Mesothelial cell of epicardium (in vitro differentiated cells): ENCODE results near the gene POLR3A. TPM values are rescaled to one million over a fixed set of nuclear protein-coding genes. Genes with fewer than 3 reads are reported as not detected.

ENCODE experiments used
- DNase-seq, 2 experiments: peaks; one replicate each; pipeline ENCODE4 v3.0.0; 2021; ENCODE audit warnings: low spot score in 2 of 2; ENCODE audit not compliant: unreplicated experiment in 2 of 2
- H3K27ac Mint-ChIP-seq: 2 replicates; pipeline ENCODE4 v1.8.0; 2021; ENCODE audit warnings: mixed read lengths
- H3K27me3 Mint-ChIP-seq: 2 replicates; pipeline ENCODE4 v1.8.0; 2021; ENCODE audit warnings: low read depth, mixed read lengths
- H3K36me3 Mint-ChIP-seq: 2 replicates; pipeline ENCODE4 v1.8.0; 2021; ENCODE audit warnings: mixed read lengths
- H3K4me1 Mint-ChIP-seq: 2 replicates; pipeline ENCODE4 v1.8.0; 2021; ENCODE audit warnings: mixed read lengths
- H3K4me3 Mint-ChIP-seq: 2 replicates; pipeline ENCODE4 v1.8.0; 2021; ENCODE audit warnings: mild to moderate bottlenecking, moderate library complexity, mixed read lengths
- H3K9me3 Mint-ChIP-seq: 2 replicates; pipeline ENCODE4 v1.8.0; 2021; ENCODE audit warnings: mixed read lengths
- CTCF ChIP-seq: fragments of 200-600 bp; sonication (generic); IDR thresholded peaks from one replicate; pipeline ENCODE4 v1.5.0; 2021; ENCODE audit warnings: antibody characterized with exemption; ENCODE audit not compliant: unreplicated experiment
- total RNA-seq: library from RNA; stranded (reverse); gene quantifications from 3 replicates; pipeline ENCODE4 v1.2.1, GENCODE V29; 2021

The POLR3A gene
- total RNA-seq, 1 donor from 2014 or later: 23.9 TPM

GRCh38 chr10:78053211-78053868 lies 24.0 kb upstream of the POLR3A start:
- Mint-ChIP-seq H3K27ac (no peak overlapping the region), H3K4me3 (no peak overlapping the region), H3K4me1 (no peaks in the 10 kb centered on the region), H3K27me3 (no peaks in the 10 kb centered on the region), H3K9me3 (no peaks in the 10 kb centered on the region), H3K36me3 (peaks cover 2% of the 10 kb centered on the region)
- no peak for DNase-seq
- TF ChIP-seq CTCF: no peak

- H3K27me3 Mint-ChIP-seq: no peaks in the 10 kb centered on the region
- peaks cover 2% of the 10 kb centered on the region for H3K36me3 Mint-ChIP-seq
- H3K4me1 Mint-ChIP-seq: peaks cover 10% of the 10 kb centered on the region
- no peak for DNase-seq
- no peak for TF ChIP-seq CTCF
- no peak overlapping the region for H3K27ac Mint-ChIP-seq
- H3K4me3 Mint-ChIP-seq: no peak overlapping the region
- no peaks in the 10 kb centered on the region for H3K9me3 Mint-ChIP-seq
Measured at GRCh38 chr10:78049851-78050250, 20.5 kb upstream of the POLR3A start.

GRCh38 chr10:78047314-78047891 lies 18.1 kb upstream of the POLR3A start:
- TF ChIP-seq CTCF: peak; percentile 87
- Mint-ChIP-seq H3K9me3 (no peaks in the 10 kb centered on the region), H3K4me3 (no peak overlapping the region), H3K36me3 (peaks cover 2% of the 10 kb centered on the region), H3K27ac (no peak overlapping the region), H3K27me3 (no peaks in the 10 kb centered on the region), H3K4me1 (peaks cover 29% of the 10 kb centered on the region)
- peak; percentile 73 to 93 for DNase-seq

- DNase-seq: no peak
- no peak for TF ChIP-seq CTCF
- peaks cover 29% of the 10 kb centered on the region for H3K4me1 Mint-ChIP-seq
- no peak overlapping the region for H3K4me3 Mint-ChIP-seq
- H3K36me3 Mint-ChIP-seq: peaks cover 4% of the 10 kb centered on the region
- no peaks in the 10 kb centered on the region for H3K9me3 Mint-ChIP-seq
- H3K27me3 Mint-ChIP-seq: no peaks in the 10 kb centered on the region
- no peak overlapping the region for H3K27ac Mint-ChIP-seq
Measured at GRCh38 chr10:78046711-78047269, 17.5 kb upstream of the POLR3A start.

- DNase-seq: no peak
- H3K27me3 Mint-ChIP-seq: no peaks in the 10 kb centered on the region
- no peaks in the 10 kb centered on the region for H3K9me3 Mint-ChIP-seq
- no peak for TF ChIP-seq CTCF
- no peak overlapping the region for H3K4me3 Mint-ChIP-seq
- H3K27ac Mint-ChIP-seq: no peak overlapping the region
- peaks cover 37% of the 10 kb centered on the region for H3K4me1 Mint-ChIP-seq
- H3K36me3 Mint-ChIP-seq: peaks cover 4% of the 10 kb centered on the region
Measured at GRCh38 chr10:78045856-78046255, 16.5 kb upstream of the POLR3A start.
